Gastrocnemius medialis (tissue), 4 donors: Measurements from ENCODE around the gene RRAS2.

ENCODE experiments used
- POLR2A ChIP-seq, 2 donors: fragments of 450-650 bp; IDR thresholded peaks; one replicate each; pipeline ENCODE4 v1.6.1; 2017; ENCODE audit warnings: antibody characterized with exemption in 2 of 2, mild to moderate bottlenecking in 2 of 2, moderate library complexity in 2 of 2
- TF ChIP-seq, protein P1 (sequence below), 5 experiments: fragments of 450-650 bp in 3 of 5; fragments of 200-600 bp in 2 of 5; sonication (generic) in 2 of 5; IDR thresholded peaks in 4 of 5; conservative IDR thresholded peaks in 1 of 5; 1 replicate in 4 of 5; 2 replicates in 1 of 5; pipeline ENCODE4 v1.5.1; 2016 to 2019; ENCODE audit warnings: antibody characterized with exemption in 5 of 5, mild to moderate bottlenecking in 3 of 5, moderate library complexity in 3 of 5

GRCh38 chr11:14318581-14318981, 40.4 kb downstream of the RRAS2 start:
- TF ChIP-seq, protein P1, sequence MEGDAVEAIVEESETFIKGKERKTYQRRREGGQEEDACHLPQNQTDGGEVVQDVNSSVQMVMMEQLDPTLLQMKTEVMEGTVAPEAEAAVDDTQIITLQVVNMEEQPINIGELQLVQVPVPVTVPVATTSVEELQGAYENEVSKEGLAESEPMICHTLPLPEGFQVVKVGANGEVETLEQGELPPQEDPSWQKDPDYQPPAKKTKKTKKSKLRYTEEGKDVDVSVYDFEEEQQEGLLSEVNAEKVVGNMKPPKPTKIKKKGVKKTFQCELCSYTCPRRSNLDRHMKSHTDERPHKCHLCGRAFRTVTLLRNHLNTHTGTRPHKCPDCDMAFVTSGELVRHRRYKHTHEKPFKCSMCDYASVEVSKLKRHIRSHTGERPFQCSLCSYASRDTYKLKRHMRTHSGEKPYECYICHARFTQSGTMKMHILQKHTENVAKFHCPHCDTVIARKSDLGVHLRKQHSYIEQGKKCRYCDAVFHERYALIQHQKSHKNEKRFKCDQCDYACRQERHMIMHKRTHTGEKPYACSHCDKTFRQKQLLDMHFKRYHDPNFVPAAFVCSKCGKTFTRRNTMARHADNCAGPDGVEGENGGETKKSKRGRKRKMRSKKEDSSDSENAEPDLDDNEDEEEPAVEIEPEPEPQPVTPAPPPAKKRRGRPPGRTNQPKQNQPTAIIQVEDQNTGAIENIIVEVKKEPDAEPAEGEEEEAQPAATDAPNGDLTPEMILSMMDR (IDR thresholded peaks at IDR 0.05 in 4 of 5, conservative IDR thresholded peaks at IDR 0.05 in 1 of 5) = no peak
- no peak for TF ChIP-seq POLR2A (IDR thresholded peaks at IDR 0.05)
